Stimulated activated CD4-positive, alpha-beta T cell treated with anti-CD3 and anti-CD28 coated beads, Interleukin-2, amount 100 ng/mL, for 24 hours (primary cell): ENCODE results near the gene ESAM.

Experiments
- DNase-seq, 2 donors: peaks; one replicate each; pipeline ENCODE4 v3.0.0-alpha.2; 2020

ESAM gene

DNA sequence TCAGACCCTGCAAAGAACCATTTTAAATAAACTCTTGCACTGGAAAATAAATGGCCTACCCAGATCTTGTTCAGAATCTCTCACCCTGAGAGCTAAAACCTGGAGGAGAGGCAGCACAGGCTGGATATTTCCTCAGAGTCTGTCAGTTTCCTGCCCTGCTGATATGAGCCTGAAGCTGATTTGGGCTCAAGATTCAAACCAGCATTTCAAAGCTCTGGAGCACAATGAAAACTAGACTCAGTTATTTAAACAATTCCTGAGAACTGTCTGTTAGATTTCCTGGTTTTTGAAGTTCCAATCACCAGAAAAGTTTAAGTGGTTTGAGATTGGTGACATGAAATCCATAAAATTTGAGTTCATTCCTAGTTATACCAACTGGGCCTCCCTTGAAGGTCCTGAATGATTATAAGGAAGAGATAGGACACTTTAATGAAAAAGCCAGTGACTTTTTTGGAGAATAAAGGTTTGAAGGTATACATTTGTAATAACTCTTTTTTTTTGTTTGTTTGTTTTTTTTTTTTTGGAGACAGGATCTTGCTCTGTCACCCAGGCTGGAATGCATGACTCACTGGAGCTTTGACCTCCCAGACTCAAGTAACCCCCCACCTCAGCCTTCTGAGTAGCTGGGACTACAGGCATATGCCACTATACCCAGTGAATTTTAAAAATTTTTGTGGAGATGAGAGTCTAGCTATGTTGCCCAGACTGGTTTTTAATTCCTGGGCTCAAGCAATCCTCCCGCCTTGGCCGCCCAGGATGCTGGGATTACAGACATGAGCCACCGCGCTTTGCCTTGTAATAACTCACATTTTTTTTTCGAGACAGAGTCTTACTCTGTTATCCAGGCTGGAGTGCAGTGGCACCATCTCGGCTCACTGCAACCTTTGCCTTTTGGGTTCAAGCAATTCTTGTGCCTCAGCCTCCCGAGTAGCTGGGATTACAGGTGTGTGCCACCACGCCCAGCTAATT is 8.0 kb upstream of the ESAM start:
- DNase-seq, result no peak

DNA sequence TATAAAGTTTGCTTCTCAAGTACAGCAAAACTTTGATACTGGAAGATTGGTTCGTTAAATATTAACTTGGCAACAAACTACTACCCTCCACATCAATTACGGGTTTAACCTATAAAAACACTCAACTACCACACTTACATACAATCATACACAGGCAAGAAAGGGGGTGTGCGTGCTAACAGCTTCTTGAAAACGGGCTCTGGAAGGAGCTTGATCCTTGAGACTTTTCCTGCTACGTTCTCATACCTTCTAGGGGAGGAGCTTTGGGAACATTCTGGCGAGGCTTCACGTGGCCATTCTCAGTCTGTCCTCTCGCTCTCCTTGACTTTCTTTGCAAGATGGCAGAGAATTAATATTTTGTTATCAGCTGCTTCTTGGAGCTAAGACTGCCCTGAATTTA is 6.8 kb upstream of the ESAM start:
- no peak for DNase-seq

DNA sequence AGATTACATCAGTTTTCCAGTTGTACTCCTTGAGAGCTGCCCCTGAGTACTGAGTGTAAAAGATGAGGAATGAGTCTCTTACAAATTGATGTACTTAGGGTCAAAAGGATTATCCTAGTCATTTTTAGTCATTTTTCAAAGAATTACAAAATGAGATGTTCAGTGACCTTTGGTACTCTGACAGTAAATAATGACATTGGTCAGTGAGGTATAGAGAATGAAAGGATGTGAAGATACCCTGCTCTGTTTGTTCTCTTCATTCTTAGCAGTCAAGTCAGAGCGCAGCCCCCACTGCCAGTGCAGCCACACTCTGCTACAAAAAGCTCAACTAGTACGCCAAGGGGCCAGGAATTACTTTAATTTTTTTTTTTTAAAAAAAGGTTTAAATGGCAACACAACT is 4.1 kb upstream of the ESAM start:
- DNase-seq, result no peak

DNA sequence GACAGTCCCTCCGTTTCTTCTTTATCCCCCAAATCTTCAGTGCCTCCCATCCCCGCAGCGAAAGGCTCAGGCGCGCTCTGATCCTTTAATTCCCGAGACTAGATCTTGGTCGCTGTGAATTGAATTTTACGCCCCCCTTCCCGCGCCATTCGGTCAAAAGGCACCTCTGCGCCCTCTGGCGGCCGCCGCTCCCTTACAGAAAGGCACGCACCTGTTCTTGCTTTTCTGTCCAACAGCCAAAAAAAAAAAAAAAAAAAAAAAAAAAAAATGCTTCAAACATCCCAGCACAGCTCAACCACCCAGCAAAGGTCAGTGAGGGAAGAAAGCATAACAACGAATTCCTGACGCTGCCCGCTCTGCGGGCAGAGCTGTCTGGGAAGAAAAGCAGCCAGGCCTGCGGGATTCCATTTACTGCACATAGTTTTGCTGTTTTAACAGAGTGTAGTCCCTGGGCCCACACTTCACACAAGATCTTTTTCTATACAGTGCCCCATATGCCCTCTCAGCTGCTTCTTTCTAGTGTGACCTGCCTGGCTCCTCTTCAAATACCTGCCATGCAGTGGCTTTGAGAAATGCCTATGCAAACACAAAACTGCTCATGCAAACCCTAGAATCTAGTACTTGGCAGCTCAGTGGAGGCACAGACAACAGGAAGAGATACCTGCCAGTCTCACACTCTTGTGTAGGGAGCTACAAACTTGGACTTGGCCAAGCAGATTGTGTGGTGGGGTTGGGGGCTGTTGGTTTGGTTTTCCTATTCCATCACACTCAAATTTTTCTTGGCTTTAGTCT is 1.3 kb upstream of the ESAM start:
- peak; percentile 88 to 90 for DNase-seq

DNA sequence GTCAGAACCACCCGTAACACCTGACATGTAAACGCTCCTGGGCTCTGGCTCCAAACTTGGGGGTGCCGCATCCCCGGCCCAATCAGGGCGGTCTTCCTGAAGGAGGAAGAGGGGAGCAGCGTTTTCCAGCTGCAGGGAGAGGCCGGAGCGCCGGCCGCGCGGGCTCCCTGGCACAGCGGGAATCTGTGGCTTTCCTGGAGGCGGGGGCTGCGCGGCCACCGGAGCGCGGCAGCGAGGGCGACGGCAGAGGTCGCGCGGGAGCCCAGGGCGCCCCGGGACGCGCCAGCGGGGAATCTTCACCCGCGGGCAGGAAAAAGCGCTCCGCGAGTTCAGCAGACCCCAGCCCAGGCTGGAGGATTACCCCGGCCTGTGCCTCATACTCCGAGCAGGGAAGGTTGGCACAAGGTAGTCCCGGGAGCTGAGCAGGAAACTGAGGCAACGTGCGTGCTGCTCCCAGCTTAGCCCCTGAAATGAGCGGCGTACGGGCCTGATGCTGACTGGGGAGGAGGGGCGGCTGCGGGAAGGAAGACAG is 600 bp upstream of the ESAM start:
- DNase-seq, result peak in 1 of 2 donors; percentile 38

- no peak for DNase-seq
Measured at GRCh38 chr11:124761301-124762104, 587 bp downstream of the ESAM start.

DNA sequence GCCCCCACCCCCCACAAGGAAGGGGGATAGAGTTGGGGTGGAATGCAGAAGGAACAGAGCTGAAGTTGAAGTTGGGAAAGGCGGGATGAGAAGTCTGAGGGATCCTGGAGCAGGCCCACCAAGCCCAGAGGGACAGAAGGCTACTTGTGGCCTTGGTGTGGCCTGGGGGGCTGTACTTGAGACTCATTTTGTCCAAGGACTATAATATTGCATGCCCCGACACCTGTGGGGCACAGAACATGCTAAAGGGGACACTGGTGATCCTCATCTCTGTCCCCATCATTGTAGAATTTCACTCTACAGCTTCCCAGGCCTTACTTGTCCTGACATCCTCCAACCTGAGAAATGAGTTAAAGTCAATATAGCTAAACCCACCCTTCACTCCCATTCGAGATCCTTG is 1.3 kb downstream of the ESAM start:
- DNase-seq, result no peak

- DNase-seq, result no peak
Measured at GRCh38 chr11:124760205-124760652, 1.9 kb downstream of the ESAM start.

- DNase-seq, result no peak
Measured at GRCh38 chr11:124759266-124760204, 2.6 kb downstream of the ESAM start.

GRCh38 chr11:124758355-124759265 is 3.5 kb downstream of the ESAM start:
- DNase-seq, result peak; percentile 70 to 79

GRCh38 chr11:124757320-124757719 is 4.8 kb downstream of the ESAM start:
- no peak for DNase-seq

GRCh38 chr11:124756753-124757227 is 5.3 kb downstream of the ESAM start:
- DNase-seq, result no peak

DNA sequence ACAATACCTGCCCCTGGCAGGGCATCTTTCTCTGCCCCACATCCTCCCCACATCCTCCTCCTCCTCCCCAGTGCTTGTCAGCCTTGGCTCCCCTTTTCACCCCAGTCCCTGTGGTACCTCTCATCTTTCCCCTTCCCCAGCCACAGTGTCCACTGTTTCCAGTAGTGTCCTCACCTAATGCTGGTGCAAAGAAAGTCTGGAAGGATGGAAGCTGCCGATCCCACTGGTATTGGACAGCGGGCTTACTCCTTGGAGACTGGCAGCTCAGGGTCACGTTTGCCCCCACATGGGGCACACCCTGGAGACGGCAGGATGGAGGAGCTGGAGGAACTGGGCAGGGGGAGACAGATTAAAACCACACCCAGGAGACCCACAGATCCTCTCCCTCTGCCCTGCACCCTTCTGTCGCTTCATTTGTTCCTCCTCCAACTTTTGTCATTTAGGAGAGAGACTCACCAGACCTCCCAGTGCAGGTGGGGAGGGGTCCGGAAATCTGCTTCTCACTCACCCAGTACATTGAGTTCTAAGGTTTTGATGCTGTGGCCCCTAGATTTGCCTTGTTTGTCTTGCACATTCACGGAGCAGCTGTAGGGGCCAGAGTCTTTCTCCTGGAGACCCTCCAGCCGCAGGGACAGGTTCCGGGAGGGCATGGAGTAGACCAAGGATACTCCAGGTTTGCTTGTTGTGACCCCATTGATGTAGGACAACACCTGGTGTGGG is 5.9 kb downstream of the ESAM start:
- DNase-seq, result no peak

DNA sequence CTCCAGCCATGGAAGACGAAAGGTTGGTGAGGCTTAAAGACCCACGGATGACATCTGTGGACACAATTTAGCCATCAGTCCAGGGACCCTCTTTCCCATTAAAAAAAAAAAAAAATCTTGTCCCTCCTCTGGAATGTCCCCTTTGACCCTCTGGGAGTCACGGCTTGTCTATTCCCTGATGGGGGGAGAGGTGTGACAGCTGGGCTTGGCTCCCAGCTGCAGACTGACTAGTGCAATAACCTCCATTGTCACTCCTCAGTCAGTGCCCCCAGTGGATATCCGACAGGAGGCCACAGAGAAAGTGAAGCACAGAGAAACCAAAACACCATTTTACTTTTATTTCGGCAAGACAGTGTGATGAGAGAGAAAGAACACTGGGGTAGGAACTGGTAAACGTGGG is 7.4 kb downstream of the ESAM start:
- no peak for DNase-seq

- no peak for DNase-seq
Measured at GRCh38 chr11:124754309-124754708, 7.8 kb downstream of the ESAM start.

DNA sequence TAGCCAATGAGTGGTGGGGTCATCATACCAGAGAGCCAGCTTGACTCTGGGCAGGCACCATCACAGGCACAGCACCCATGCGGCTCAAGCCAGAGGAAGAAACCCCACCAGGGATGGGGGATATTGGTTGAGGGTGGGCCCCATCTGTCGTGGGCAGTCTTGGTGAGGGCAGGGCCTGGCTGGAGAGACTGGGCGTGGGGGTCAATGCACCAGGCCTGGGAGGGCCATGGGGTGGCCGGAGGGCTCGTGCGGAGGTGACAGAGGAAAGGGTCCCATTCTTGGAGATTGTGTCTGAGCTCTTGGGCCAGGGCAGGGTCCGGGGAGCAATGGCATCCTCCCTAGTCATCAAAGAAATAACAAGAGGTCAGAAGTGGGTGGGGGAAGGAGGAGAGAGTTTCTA is 8.5 kb downstream of the ESAM start:
- no peak for DNase-seq

GRCh38 chr11:124753205-124753604 is 8.9 kb downstream of the ESAM start:
- DNase-seq, result no peak

DNA sequence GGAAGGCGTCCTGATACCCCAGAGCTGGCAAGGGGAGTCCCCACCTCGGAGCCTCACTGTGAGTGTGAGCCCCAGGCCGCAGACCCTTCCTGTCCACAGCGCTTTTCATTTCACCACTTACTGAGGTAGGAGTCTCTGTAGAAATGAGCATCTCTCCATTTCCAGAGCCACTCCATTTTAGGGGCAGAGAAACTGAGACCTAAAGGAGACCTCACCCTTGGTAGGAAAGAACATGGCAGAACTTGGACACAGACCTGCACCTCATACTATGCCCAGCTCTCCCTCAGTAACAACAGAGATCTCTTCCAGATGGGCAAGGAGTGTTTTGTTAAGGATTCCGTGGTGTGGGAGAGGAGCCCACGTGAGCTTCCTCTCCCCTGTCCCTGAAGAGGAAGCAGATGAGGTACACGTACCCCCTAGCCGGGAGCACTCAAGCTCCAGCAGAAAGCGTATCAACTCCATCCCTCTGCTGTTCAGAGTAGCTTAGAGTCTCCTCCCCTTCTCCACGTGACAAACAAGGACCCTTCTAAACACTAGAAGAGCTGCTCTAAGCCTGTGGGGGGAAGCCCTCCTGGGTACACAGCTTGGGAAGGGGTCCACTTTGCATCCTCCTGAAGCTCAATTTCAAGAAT is 9.5 kb downstream of the ESAM start:
- no peak for DNase-seq
